Fibroblast of lung (primary cell): ENCODE results near the gene ZNF124. TPM values are rescaled to one million over a fixed set of nuclear protein-coding genes. Genes with fewer than 3 reads are reported as not detected.

ENCODE experiments used
- DNase-seq, 2 donors: peaks; one replicate each; pipeline versions ENCODE4 v3.0.0 to v3.0.0-alpha.2; 2010; ENCODE audit warnings: low read depth in 2 of 2
- H2AFZ ChIP-seq: 2 replicates; pipeline ENCODE4 v1.5.1; 2012; ENCODE audit warnings: low read length, control low read depth, inconsistent platforms
- H3K27ac ChIP-seq: 2 replicates; pipeline ENCODE4 v1.5.1; 2011; ENCODE audit warnings: low read length, control low read depth; ENCODE audit not compliant: insufficient read depth
- H3K27me3 ChIP-seq: 2 replicates; pipeline ENCODE4 v1.5.1; 2011; ENCODE audit warnings: mild to moderate bottlenecking, low read length; ENCODE audit not compliant: control insufficient read depth, insufficient read depth
- H3K36me3 ChIP-seq: 2 replicates; pipeline ENCODE4 v1.5.1; 2011; ENCODE audit warnings: low read length; ENCODE audit not compliant: control insufficient read depth, insufficient read depth
- H3K4me1 ChIP-seq: 2 replicates; pipeline ENCODE4 v1.5.1; 2011; ENCODE audit warnings: low read length; ENCODE audit not compliant: control insufficient read depth, insufficient read depth; ENCODE audit errors: extremely low read depth
- H3K4me2 ChIP-seq: 2 replicates; pipeline ENCODE4 v1.5.1; 2011; ENCODE audit warnings: low read length, control low read depth; ENCODE audit not compliant: insufficient read depth; ENCODE audit errors: extremely low read depth
- H3K4me3 ChIP-seq, 4 experiments: fragments of 200-600 bp in 1 of 4; sonication (generic) in 1 of 4; replicated peaks in 1 of 4; 2 replicates each; pipeline ENCODE4 v1.5.1; 2011 to 2016; ENCODE audit warnings: low read length in 4 of 4, low read depth in 3 of 4, mild to moderate bottlenecking in 3 of 4, control low read depth in 2 of 4, inconsistent platforms in 1 of 4, mixed read lengths in 1 of 4; ENCODE audit not compliant: insufficient read depth in 1 of 4; ENCODE audit errors: control extremely low read depth in 1 of 4
- H3K79me2 ChIP-seq: 2 replicates; pipeline ENCODE4 v1.5.1; 2012; ENCODE audit warnings: mild to moderate bottlenecking, low read length, inconsistent platforms; ENCODE audit not compliant: control insufficient read depth, insufficient read depth
- H3K9ac ChIP-seq: 2 replicates; pipeline ENCODE4 v1.5.1; 2011; ENCODE audit warnings: mild to moderate bottlenecking, low read length, control low read depth; ENCODE audit not compliant: insufficient read depth
- H3K9me3 ChIP-seq: 2 replicates; pipeline ENCODE4 v1.5.1; 2012; ENCODE audit warnings: low read depth, low read length; ENCODE audit not compliant: control insufficient read depth, insufficient read depth
- H4K20me1 ChIP-seq: 2 replicates; pipeline ENCODE4 v1.5.1; 2011; ENCODE audit warnings: low read length; ENCODE audit not compliant: control insufficient read depth, insufficient read depth; ENCODE audit errors: extremely low read depth
- CTCF ChIP-seq, 2 donors: IDR thresholded peaks in 1 of 2; conservative IDR thresholded peaks in 1 of 2; 1 replicate in 1 of 2; 2 replicates in 1 of 2; pipeline ENCODE4 v1.5.1; 2011 to 2012; ENCODE audit warnings: low read length in 2 of 2, control low read depth in 1 of 2, inconsistent platforms in 1 of 2, low read depth in 1 of 2, mild to moderate bottlenecking in 1 of 2
- EZH2 ChIP-seq: IDR thresholded peaks from 2 replicates; pipeline ENCODE4 v1.5.1; 2012; ENCODE audit warnings: low read length, control low read depth, mild to moderate bottlenecking; ENCODE audit errors: missing control alignments
- polyA plus RNA-seq, 2 donors: library from polyadenylated mRNA; depleted of rRNA in 1 of 2; stranded (reverse) in 1 of 2; unstranded in 1 of 2; fragments of >200 nt; gene quantifications; 2 replicates each; pipeline ENCODE4 v1.2.1, GENCODE V29; 2011 to 2012; ENCODE audit warnings: missing spikeins in 1 of 2
- total RNA-seq: library from RNA; depleted of rRNA; stranded (reverse); fragments of >200 nt; gene quantifications from 2 replicates; pipeline ENCODE4 v1.2.1, GENCODE V29; 2014

ZNF124 gene
- total and polyA plus RNA-seq, 2 donors (not counting 1 experiment from before 2014, with no cell fraction given), result 2.9 to 25.6 TPM

DNA sequence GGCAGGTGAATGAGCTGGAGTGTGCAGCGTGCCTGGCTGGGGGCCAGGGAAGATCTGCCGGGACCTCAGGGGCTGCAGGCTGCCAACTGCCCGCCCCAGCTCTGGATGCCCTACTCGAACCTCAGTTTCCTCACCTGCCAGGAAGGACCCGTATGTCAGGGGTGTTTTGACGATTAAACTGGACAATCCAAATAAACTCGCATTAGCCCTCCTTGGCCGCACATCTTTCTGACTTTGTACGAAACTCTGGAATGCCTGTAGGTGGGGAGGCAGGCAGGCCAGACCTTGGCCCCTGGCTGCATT, 59.4 kb downstream of the ZNF124 start:
- TF ChIP-seq EZH2, result no peak
- TF ChIP-seq CTCF (conservative IDR thresholded peaks at IDR 0.05 in 1 of 2, IDR thresholded peaks at IDR 0.05 in 1 of 2; ENCODE audit: low read depth in 1 of 2, low read length in 2 of 2), result no peak

DNA sequence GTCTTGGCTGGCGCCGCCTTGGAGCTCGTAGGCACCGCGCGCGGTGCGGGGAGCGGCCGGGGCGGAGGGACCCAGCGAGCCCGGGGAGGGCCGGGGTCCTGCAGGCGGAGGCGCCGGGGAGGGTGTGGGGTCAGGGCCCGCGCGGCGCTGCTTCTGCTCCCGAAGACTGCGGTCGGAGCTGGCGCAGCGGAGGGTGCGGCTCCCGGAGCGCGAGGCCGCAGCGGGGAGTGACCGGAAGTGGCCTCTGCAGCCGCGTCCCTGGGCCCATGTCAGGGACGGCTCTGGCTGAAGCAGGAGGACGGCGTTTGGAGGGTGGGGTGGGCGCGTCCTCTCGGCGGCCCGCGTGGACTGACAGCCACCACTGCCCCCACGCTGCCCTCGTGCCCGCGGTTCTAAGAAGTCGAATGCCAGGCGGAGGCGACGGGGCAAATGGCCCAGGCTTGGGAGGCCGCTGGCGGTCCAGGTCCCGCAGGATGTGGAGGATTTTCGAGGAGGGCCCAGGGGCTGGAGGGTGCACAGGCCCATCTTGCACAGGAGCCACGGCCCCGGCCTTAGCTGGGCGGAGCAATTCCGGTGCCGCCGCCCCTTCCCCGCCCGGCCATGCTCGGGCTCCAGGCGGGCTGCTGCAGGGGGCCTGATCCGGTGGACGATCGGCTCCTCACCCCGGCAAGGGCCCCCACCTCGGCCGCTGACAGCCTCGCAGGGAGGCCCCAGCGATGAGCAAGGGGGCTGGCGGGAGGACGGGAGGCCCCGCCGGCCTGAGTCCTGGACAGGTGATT, 59.9 kb downstream of the ZNF124 start:
- Histone ChIP-seq H3K79me2 (no peaks in the 10 kb centered on the region), H3K4me3 (peak overlapping the region; percentile 23 to 72 (median 64)), H4K20me1 (no peaks in the 10 kb centered on the region), H3K9ac (peak overlapping the region; percentile 52), H3K36me3 (no peaks in the 10 kb centered on the region), H3K27ac (peak overlapping the region; percentile 22), H3K9me3 (no peaks in the 10 kb centered on the region), H3K27me3 (no peaks in the 10 kb centered on the region), H3K4me1 (no peaks in the 10 kb centered on the region), H3K4me2 (peak overlapping the region; percentile 59), H2AFZ (peak overlapping the region; percentile 27)
- DNase-seq, result peak; percentile 63 to 66
- no peak for TF ChIP-seq EZH2
- TF ChIP-seq CTCF (conservative IDR thresholded peaks at IDR 0.05 in 1 of 2, IDR thresholded peaks at IDR 0.05 in 1 of 2; ENCODE audit: low read depth in 1 of 2, low read length in 2 of 2), result no peak

More for the DNA sequence above, 59.4 kb downstream of the ZNF124 start:
- Histone ChIP-seq H2AFZ (no peak overlapping the region), H3K4me2 (no peak overlapping the region), H3K79me2 (no peaks in the 10 kb centered on the region), H3K4me3 (peak overlapping the region in 1 of 4 experiments; percentile 72), H3K27me3 (no peaks in the 10 kb centered on the region), H3K4me1 (no peaks in the 10 kb centered on the region), H3K9ac (no peak overlapping the region), H3K27ac (no peak overlapping the region), H3K36me3 (no peaks in the 10 kb centered on the region), H4K20me1 (no peaks in the 10 kb centered on the region), H3K9me3 (no peaks in the 10 kb centered on the region)
- no peak for DNase-seq

GRCh38 chr1:247111259-247111699, 60.5 kb downstream of the ZNF124 start:
- Histone ChIP-seq H3K9me3 (no peaks in the 10 kb centered on the region), H3K4me2 (peak overlapping the region; percentile 78), H3K79me2 (no peaks in the 10 kb centered on the region), H3K27me3 (no peaks in the 10 kb centered on the region), H3K27ac (peak overlapping the region; percentile 22), H4K20me1 (no peaks in the 10 kb centered on the region), H3K36me3 (no peaks in the 10 kb centered on the region), H3K4me3 (peak overlapping the region; percentile 60 to 72 (median 68)), H2AFZ (peak overlapping the region; percentile 62), H3K4me1 (no peaks in the 10 kb centered on the region), H3K9ac (peak overlapping the region; percentile 52)
- DNase-seq, result no peak
- TF ChIP-seq EZH2 (no peak), CTCF (conservative IDR thresholded peaks at IDR 0.05 in 1 of 2, IDR thresholded peaks at IDR 0.05 in 1 of 2; ENCODE audit: low read depth in 1 of 2, low read length in 2 of 2) (no peak)
